Measurements from ENCODE around the gene ANKK1. TPM values are rescaled to one million over a fixed set of nuclear protein-coding genes. Genes with fewer than 3 reads are reported as not detected.

Gene ANKK1, protein sequence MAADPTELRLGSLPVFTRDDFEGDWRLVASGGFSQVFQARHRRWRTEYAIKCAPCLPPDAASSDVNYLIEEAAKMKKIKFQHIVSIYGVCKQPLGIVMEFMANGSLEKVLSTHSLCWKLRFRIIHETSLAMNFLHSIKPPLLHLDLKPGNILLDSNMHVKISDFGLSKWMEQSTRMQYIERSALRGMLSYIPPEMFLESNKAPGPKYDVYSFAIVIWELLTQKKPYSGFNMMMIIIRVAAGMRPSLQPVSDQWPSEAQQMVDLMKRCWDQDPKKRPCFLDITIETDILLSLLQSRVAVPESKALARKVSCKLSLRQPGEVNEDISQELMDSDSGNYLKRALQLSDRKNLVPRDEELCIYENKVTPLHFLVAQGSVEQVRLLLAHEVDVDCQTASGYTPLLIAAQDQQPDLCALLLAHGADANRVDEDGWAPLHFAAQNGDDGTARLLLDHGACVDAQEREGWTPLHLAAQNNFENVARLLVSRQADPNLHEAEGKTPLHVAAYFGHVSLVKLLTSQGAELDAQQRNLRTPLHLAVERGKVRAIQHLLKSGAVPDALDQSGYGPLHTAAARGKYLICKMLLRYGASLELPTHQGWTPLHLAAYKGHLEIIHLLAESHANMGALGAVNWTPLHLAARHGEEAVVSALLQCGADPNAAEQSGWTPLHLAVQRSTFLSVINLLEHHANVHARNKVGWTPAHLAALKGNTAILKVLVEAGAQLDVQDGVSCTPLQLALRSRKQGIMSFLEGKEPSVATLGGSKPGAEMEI
- polyA plus RNA-seq (2012; ENCODE audit: insufficient read depth, insufficient read length) = not detected

DNA sequence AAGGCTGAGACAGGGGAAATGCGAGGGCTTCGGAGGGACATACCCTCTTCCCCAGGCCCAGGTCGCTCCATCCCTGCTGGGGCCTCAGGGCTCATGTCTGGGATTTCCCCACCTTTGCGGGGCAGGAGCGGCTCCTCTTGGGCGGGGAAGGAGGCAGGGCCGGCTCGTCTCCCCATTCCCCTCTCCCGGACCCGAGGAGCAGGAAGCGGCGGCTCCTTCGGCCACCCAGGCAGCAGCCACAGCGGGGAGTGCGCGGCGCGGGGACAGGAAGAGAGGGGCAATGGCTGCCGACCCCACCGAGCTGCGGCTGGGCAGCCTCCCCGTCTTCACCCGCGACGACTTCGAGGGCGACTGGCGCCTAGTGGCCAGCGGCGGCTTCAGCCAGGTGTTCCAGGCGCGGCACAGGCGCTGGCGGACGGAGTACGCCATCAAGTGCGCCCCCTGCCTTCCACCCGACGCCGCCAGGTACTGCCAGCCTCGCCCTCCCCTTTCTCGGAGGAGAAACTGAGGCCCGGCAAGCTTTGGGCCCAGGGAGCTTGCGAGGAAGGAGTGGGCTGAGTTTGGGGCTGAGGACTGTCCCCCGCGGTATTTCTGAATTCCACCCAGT is at the start of gene ANKK1:
Gene ANKK1, plus strand, starts transcription at position 175 of the 607 bp plus-strand sequence. Its CDS starts 106 bp downstream, at position 281.
- no peak for DNase-seq (ENCODE audit: low read depth, low spot score)
- H3K4me3 ChIP-seq (ENCODE audit: low read length) = no peak within 1 kb of the TSS

DNA sequence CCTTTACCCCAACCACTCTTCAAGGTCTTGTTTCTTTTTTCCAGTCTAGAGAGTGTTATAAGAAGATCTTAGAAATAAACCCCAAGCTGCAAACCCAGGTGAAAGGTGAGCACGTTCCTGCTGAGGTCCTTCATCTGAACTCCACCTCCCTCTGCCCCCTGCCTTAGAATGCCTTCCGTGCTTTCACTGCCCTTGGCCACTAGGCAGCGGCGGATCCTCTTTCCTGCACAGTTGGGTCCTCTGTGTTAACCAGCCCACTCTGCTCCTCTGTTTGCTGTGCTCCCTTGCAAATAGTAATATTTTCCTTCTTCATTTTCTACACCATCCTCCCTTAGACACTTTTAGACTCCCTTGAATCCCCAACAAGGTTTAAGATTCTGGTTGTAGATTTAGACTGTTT is 48.8 kb upstream of the ANKK1 start:
- no peak for DNase-seq (ENCODE audit: low read depth, low spot score)
- H3K4me3 ChIP-seq (ENCODE audit: low read length) = no peak overlapping the region

- DNase-seq (ENCODE audit: low read depth, low spot score) = no peak
Observed at GRCh38 chr11:113339929-113340589, 47.5 kb upstream of the ANKK1 start.

DNA sequence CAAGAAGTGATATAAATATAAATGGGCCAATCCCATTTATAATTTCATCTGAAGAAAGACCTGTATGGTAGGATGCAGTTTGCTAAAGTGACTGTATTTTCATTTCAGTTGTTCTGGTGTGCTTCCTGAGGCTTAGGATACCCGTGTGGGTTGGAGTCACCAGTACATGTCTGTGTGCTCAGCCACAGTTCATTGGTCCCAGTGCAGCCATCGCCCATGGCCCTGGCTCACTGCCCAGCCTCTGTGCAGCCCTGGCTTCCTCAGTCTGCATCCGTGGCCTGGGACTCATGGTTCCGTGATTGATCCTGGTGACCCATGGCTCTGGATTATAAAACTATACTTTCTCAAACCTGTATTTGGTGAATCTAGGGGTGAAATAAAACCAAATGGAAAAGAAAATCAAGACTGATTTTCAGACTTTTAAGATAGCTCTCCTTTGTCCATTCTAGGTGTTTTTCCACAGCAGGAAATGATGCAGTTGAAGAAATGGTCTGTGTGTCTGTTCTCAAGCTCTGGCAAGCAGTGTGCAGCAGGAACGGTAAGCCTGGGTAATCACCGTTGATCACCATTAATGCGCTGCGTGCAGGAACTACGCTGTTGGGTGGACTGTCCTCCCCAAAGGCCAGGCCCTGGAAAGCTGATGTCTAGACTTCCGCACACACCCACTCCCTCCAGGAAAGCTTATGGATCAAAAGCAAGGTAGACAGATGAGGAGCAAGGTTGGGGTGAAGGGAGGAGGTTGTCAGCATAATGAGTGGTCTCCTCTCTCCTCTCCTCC is 46.0 kb upstream of the ANKK1 start:
- no peak overlapping the region for H3K4me3 ChIP-seq (ENCODE audit: low read length)
- DNase-seq (ENCODE audit: low read depth, low spot score) = no peak

More at GRCh38 chr11:113339929-113340589, 47.5 kb upstream of the ANKK1 start:
- no peak overlapping the region for H3K4me3 ChIP-seq (ENCODE audit: low read length)

DNA sequence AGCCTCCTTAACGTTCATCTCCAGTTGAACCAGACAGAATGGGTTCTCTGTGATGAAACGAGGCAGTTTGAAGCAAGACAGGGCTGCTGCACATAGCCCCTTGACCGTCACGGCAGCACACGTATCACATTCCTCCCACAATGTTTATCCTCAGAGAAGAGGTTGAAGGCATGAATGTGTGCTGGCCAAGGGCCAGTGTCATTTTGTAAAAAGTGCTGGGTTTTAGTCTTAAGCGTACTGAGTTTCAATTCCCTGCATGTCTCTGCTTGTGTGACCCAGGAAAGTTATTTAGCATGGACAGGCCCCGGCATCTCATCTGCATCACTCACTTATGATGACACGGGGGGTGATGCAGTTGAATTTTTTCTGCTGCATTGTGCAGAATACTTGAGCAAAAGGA is 41.6 kb upstream of the ANKK1 start:
- no peak overlapping the region for H3K4me3 ChIP-seq (ENCODE audit: low read length)
- DNase-seq (ENCODE audit: low read depth, low spot score) = no peak

DNA sequence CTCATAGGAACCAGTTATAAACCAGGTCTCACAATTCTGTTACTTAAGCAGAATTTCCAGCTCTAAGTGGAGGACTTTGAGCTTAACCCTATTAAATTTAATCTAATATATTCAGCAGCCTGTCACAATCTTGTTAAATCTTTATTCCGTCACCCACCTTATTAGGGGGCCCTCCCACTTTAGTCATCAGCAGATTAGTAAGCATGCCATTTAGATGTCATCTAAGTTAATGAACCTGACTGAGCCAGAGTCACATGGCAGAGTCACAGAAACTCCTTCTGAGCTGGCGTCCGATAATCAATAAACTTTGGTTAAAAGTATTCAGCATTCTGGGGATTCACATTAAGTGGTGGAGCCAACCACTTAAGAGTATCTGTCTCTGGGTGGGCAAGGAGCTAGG is 38.1 kb upstream of the ANKK1 start:
- H3K4me3 ChIP-seq (ENCODE audit: low read length) = no peak overlapping the region
- DNase-seq (ENCODE audit: low read depth, low spot score) = no peak

- no peak for DNase-seq (ENCODE audit: low read depth, low spot score)
- no peak overlapping the region for H3K4me3 ChIP-seq (ENCODE audit: low read length)
Observed at GRCh38 chr11:113350336-113351067, 37.1 kb upstream of the ANKK1 start.

- no peak for DNase-seq (ENCODE audit: low read depth, low spot score)
- no peak overlapping the region for H3K4me3 ChIP-seq (ENCODE audit: low read length)
Observed at GRCh38 chr11:113351068-113351450, 36.5 kb upstream of the ANKK1 start.

GRCh38 chr11:113351480-113351879 is 36.1 kb upstream of the ANKK1 start:
- no peak overlapping the region for H3K4me3 ChIP-seq (ENCODE audit: low read length)
- DNase-seq (ENCODE audit: low read depth, low spot score) = no peak

- DNase-seq (ENCODE audit: low read depth, low spot score) = no peak
- H3K4me3 ChIP-seq (ENCODE audit: low read length) = no peak overlapping the region
Observed at GRCh38 chr11:113356203-113356602, 31.4 kb upstream of the ANKK1 start.

DNA sequence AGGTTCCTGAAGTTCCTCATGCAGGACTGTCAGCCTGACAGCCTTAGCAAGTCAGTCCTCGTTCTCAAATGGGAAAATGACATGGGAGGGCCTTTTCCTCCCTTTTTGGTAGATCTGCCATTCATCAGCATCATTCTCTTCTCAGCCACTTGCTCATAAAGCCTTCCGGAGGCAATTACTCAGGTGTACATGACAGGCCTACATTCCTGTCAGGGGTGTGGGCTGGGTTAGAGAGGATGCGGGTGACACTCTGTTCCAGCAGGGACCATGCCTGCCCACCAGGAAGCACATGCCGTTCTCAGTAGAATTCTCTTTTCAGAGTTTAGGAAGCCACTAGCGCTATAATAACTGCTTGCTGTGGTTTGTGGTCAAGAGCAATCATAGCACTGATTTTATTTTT is 24.2 kb upstream of the ANKK1 start:
- peak; percentile 22 for DNase-seq (ENCODE audit: low read depth, low spot score)

GRCh38 chr11:113363996-113364641 is 23.5 kb upstream of the ANKK1 start:
- no peak for DNase-seq (ENCODE audit: low read depth, low spot score)
- no peak overlapping the region for H3K4me3 ChIP-seq (ENCODE audit: low read length)

More for the DNA sequence above, 24.2 kb upstream of the ANKK1 start:
- no peak overlapping the region for H3K4me3 ChIP-seq (ENCODE audit: low read length)

GRCh38 chr11:113365895-113366294 is 21.7 kb upstream of the ANKK1 start:
- no peak overlapping the region for H3K4me3 ChIP-seq (ENCODE audit: low read length)
- peak; percentile 35 for DNase-seq (ENCODE audit: low read depth, low spot score)

GRCh38 chr11:113369411-113369810 is 18.2 kb upstream of the ANKK1 start:
- no peak overlapping the region for H3K4me3 ChIP-seq (ENCODE audit: low read length)
- no peak for DNase-seq (ENCODE audit: low read depth, low spot score)

GRCh38 chr11:113370634-113371033 is 16.9 kb upstream of the ANKK1 start:
- DNase-seq (ENCODE audit: low read depth, low spot score) = no peak
- no peak overlapping the region for H3K4me3 ChIP-seq (ENCODE audit: low read length)

GRCh38 chr11:113372309-113372708 is 15.3 kb upstream of the ANKK1 start:
- DNase-seq (ENCODE audit: low read depth, low spot score) = peak; percentile 9
- H3K4me3 ChIP-seq (ENCODE audit: low read length) = no peak overlapping the region

GRCh38 chr11:113373306-113373705 is 14.3 kb upstream of the ANKK1 start:
- no peak for DNase-seq (ENCODE audit: low read depth, low spot score)
- no peak overlapping the region for H3K4me3 ChIP-seq (ENCODE audit: low read length)

Data from Jurkat, Clone E6-1 (cell line).